ENCODE data around the gene HOXA3. TPM values are rescaled to one million over a fixed set of nuclear protein-coding genes. Genes with fewer than 3 reads are reported as not detected.

Gene HOXA3
- total and polyA plus RNA-seq, 5 donors: 0.28 to 1.3 (median 0.51) TPM

GRCh38 chr7:27071622-27072390, 80.6 kb downstream of the HOXA3 start:
- 46% methylated on average over 6 of the region's 6 CpGs for WGBS
- intact Hi-C loops (cut with DNase I): no loop called here
- Histone ChIP-seq H3K9me3 (ENCODE audit: control insufficient read depth, low read length) (no peaks in the 10 kb centered on the region), H3K27ac (ENCODE audit: low read length) (no peak overlapping the region), H3K4me1 (ENCODE audit: control insufficient read depth, insufficient read depth, low read length) (no peaks in the 10 kb centered on the region), H3K4me3 (ENCODE audit: low read length) (no peak overlapping the region), H3K27me3 (ENCODE audit: control insufficient read depth, insufficient read depth) (no peaks in the 10 kb centered on the region)
- DNase-seq (no peak), ATAC-seq (no peak)

- Histone ChIP-seq H3K27ac (ENCODE audit: low read length) (no peak overlapping the region), H3K27me3 (ENCODE audit: control insufficient read depth, insufficient read depth) (no peaks in the 10 kb centered on the region), H3K9me3 (ENCODE audit: control insufficient read depth, low read length) (no peaks in the 10 kb centered on the region), H3K4me3 (ENCODE audit: low read length) (no peak overlapping the region), H3K4me1 (ENCODE audit: control insufficient read depth, insufficient read depth, low read length) (no peaks in the 10 kb centered on the region)
- ATAC-seq (no peak), DNase-seq (no peak)
- intact Hi-C loops (cut with DNase I): no loop called here
- WGBS: 93% methylated on average over 1 of the region's 1 CpG
These were observed 84.1 kb downstream of the HOXA3 start for GRCh38 chr7:27068259-27068658.

DNA sequence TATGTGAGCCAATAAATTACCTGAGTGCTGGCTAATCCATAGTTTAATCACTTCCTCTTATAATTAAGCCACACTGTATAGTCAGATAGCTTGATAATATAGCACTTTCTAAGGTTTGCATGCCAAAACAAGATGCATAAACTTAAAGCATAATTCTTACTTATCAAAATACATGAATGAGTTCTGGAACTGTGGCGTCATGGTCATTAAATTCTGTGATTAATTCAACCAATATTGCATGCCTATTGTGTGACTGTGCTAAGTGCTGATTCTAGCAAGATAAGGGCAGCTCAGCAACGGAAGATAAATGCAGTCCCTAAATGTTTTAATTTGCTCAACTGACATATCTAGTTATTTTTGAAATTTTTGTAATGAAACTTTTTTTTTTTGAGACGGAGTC, 86.2 kb downstream of the HOXA3 start:
- 76% methylated on average over 3 of the region's 3 CpGs for WGBS
- ATAC-seq: no peak
- no peak for DNase-seq
- no peaks in the 10 kb centered on the region for H3K4me1 ChIP-seq (ENCODE audit: control insufficient read depth, insufficient read depth, low read length)
- H3K27ac ChIP-seq (ENCODE audit: low read length): no peak overlapping the region
- no peaks in the 10 kb centered on the region for H3K9me3 ChIP-seq (ENCODE audit: control insufficient read depth, low read length)
- H3K27me3 ChIP-seq (ENCODE audit: control insufficient read depth, insufficient read depth): no peaks in the 10 kb centered on the region
- intact Hi-C loops (cut with DNase I): no loop called here
- H3K4me3 ChIP-seq (ENCODE audit: low read length): no peak overlapping the region

GRCh38 chr7:27065709-27066108, 86.7 kb downstream of the HOXA3 start:
- Histone ChIP-seq H3K27me3 (ENCODE audit: control insufficient read depth, insufficient read depth) (no peaks in the 10 kb centered on the region), H3K4me3 (ENCODE audit: low read length) (no peak overlapping the region), H3K27ac (ENCODE audit: low read length) (no peak overlapping the region), H3K9me3 (ENCODE audit: control insufficient read depth, low read length) (no peaks in the 10 kb centered on the region), H3K4me1 (ENCODE audit: control insufficient read depth, insufficient read depth, low read length) (no peaks in the 10 kb centered on the region)
- ATAC-seq: no peak
- no peak for DNase-seq
- intact Hi-C loops (cut with DNase I): no loop called here
- 92% methylated on average over 2 of the region's 2 CpGs for WGBS

GRCh38 chr7:27064661-27065060, 87.7 kb downstream of the HOXA3 start:
- Histone ChIP-seq H3K4me1 (ENCODE audit: control insufficient read depth, insufficient read depth, low read length) (no peaks in the 10 kb centered on the region), H3K4me3 (ENCODE audit: low read length) (no peak overlapping the region), H3K27ac (ENCODE audit: low read length) (no peak overlapping the region), H3K9me3 (ENCODE audit: control insufficient read depth, low read length) (no peaks in the 10 kb centered on the region), H3K27me3 (ENCODE audit: control insufficient read depth, insufficient read depth) (no peaks in the 10 kb centered on the region)
- intact Hi-C loops (cut with DNase I): no loop called here
- ATAC-seq (no peak), DNase-seq (no peak)
- WGBS: 90% methylated on average over 2 of the region's 2 CpGs

DNA sequence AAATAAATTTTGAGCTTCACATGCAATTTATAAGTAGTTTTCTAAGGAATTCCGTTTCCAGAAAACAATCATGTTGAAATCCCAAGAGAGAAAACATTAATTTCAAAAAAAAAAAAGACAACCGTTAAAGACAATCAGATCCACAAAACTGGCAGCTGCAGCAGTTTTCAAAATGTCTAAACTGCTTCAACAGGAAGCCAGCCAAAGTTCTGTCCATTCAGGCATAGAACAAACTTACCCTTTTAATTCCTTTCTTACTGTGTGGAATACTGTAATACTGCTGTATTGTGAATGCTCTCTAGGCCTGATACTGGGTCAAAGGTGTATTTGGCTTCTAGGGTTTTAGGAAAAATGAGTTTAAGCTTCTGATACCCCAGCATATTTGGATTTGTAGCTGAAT, 88.2 kb downstream of the HOXA3 start:
- no peaks in the 10 kb centered on the region for H3K9me3 ChIP-seq (ENCODE audit: control insufficient read depth, low read length)
- ATAC-seq: no peak
- intact Hi-C loops (cut with DNase I): no loop called here
- 31% methylated on average over 2 of the region's 2 CpGs for WGBS
- no peak overlapping the region for H3K4me3 ChIP-seq (ENCODE audit: low read length)
- H3K27ac ChIP-seq (ENCODE audit: low read length): no peak overlapping the region
- DNase-seq: no peak
- H3K4me1 ChIP-seq (ENCODE audit: control insufficient read depth, insufficient read depth, low read length): no peaks in the 10 kb centered on the region
- H3K27me3 ChIP-seq (ENCODE audit: control insufficient read depth, insufficient read depth): no peaks in the 10 kb centered on the region

DNA sequence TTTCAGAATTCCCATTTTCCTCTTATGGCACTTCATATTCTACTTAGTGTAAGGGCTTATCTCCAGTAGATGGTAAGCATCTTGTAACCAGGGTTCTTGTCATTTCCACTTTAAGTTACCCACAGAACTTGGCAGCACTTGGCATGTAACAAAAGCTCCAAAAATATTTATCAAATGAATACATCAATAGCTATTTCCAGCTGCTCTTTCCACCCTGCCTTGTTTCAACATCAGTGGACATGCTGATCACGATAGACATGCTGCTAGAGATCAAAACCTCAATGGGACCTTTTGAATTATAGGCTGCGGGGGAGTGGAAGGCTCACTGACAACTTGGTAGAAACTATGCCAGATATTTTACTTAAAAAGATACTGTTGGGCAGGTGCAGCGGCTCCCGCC, 89.4 kb downstream of the HOXA3 start:
- Histone ChIP-seq H3K4me1 (ENCODE audit: control insufficient read depth, insufficient read depth, low read length) (no peaks in the 10 kb centered on the region), H3K9me3 (ENCODE audit: control insufficient read depth, low read length) (no peaks in the 10 kb centered on the region), H3K4me3 (ENCODE audit: low read length) (no peak overlapping the region), H3K27ac (ENCODE audit: low read length) (no peak overlapping the region), H3K27me3 (ENCODE audit: control insufficient read depth, insufficient read depth) (no peaks in the 10 kb centered on the region)
- no peak for DNase-seq
- intact Hi-C loops (cut with DNase I): no loop called here
- ATAC-seq: no peak
- 90% methylated on average over 4 of the region's 4 CpGs for WGBS

Small RNA genes within 50 kb of the gene (microRNA-seq; reads per million reads assigned to microRNA genes)
- gene MIR196B: 5.0 to 11.2 reads per million in 2 donors

Other genes with a start within 250 kb of the HOXA3 start
- under 1 TPM in 2 of 4 donors, not detected in 2; 0.15 to 0.29 TPM for gene HOXA1, start 56.6 kb downstream of the HOXA3 start, total RNA-seq
- gene HOXA1, start 56.6 kb downstream of the HOXA3 start, polyA plus RNA-seq: 0.14 TPM
- under 1 TPM in 3 of 4 donors, not detected in 1; 0.12 to 0.60 (median 0.37) TPM for gene HOXA2, start 49.9 kb downstream of the HOXA3 start, total RNA-seq
- 0.36 TPM for gene HOXA2, start 49.9 kb downstream of the HOXA3 start, polyA plus RNA-seq
- 1 to 10 TPM in 2 of 4 donors, under 1 TPM in 2; 0.12 to 2.2 (median 1.1) TPM for gene HOXA4, start 21.8 kb downstream of the HOXA3 start, total RNA-seq
- gene HOXA4, start 21.8 kb downstream of the HOXA3 start, polyA plus RNA-seq: 3.3 TPM
- gene HOXA5, start 8.9 kb downstream of the HOXA3 start, total RNA-seq: under 1 TPM in 1 of 4 donors, not detected in 3; 0.17 TPM
- gene HOXA5, start 8.9 kb downstream of the HOXA3 start, polyA plus RNA-seq: 0.43 TPM
- gene HOXA6, start 4.8 kb downstream of the HOXA3 start, total RNA-seq: not detected
- not detected for gene HOXA6, start 4.8 kb downstream of the HOXA3 start, polyA plus RNA-seq
- not detected for gene HOXA7, start 4.1 kb upstream of the HOXA3 start, total RNA-seq
- gene HOXA7, start 4.1 kb upstream of the HOXA3 start, polyA plus RNA-seq: 0.11 TPM
- gene HOXA9, start 13.0 kb upstream of the HOXA3 start, total RNA-seq: not detected
- not detected for gene HOXA9, start 13.0 kb upstream of the HOXA3 start, polyA plus RNA-seq
- not detected for gene HOXA10, start 21.7 kb upstream of the HOXA3 start, total RNA-seq
- gene HOXA10, start 21.7 kb upstream of the HOXA3 start, polyA plus RNA-seq: not detected
- not detected for gene HOXA11, start 32.6 kb upstream of the HOXA3 start, total RNA-seq
- gene HOXA11, start 32.6 kb upstream of the HOXA3 start, polyA plus RNA-seq: not detected
- gene HOXA13, start 47.5 kb upstream of the HOXA3 start, total RNA-seq: not detected
- gene HOXA13, start 47.5 kb upstream of the HOXA3 start, polyA plus RNA-seq: not detected
- gene EVX1, start 90.2 kb upstream of the HOXA3 start, total RNA-seq: not detected
- 0.05 TPM for gene EVX1, start 90.2 kb upstream of the HOXA3 start, polyA plus RNA-seq